GM12874 (cell line): ENCODE results near the gene ERC2.

Source experiments
- CTCF ChIP-seq: IDR thresholded peaks from 2 replicates; pipeline ENCODE4 v1.5.1; 2011; ENCODE audit warnings: low read depth, mild to moderate bottlenecking, control low read depth, low read length, moderate library complexity; ENCODE audit not compliant: insufficient read depth

Gene ERC2

GRCh38 chr3:55765398-55765797, 702.9 kb downstream of the ERC2 start:
- no peak for TF ChIP-seq CTCF

- no peak for TF ChIP-seq CTCF
Measured at GRCh38 chr3:55756976-55757375, 711.3 kb downstream of the ERC2 start.

GRCh38 chr3:55755516-55756205, 712.6 kb downstream of the ERC2 start:
- TF ChIP-seq CTCF: no peak

GRCh38 chr3:55752911-55753310, 715.4 kb downstream of the ERC2 start:
- TF ChIP-seq CTCF: no peak

- TF ChIP-seq CTCF: no peak
Measured at GRCh38 chr3:55751730-55752129, 716.5 kb downstream of the ERC2 start.

- TF ChIP-seq CTCF: no peak
Measured at GRCh38 chr3:55750525-55750924, 717.7 kb downstream of the ERC2 start.

- no peak for TF ChIP-seq CTCF
Measured at GRCh38 chr3:55749036-55749435, 719.2 kb downstream of the ERC2 start.
